Ishikawa (cell line): ENCODE results near the gene HTD2.

ENCODE experiments used
- CEBPB ChIP-seq: IDR thresholded peaks from 2 replicates; pipeline ENCODE4 v1.6.1; 2012
- CREB1 ChIP-seq: IDR thresholded peaks from 2 replicates; pipeline ENCODE4 v1.6.1; 2012; ENCODE audit warnings: low read depth
- EGR1 ChIP-seq: IDR thresholded peaks from 2 replicates; pipeline ENCODE4 v1.6.1; 2012
- EP300 ChIP-seq: IDR thresholded peaks from 2 replicates; pipeline ENCODE4 v1.6.1; 2012; ENCODE audit warnings: borderline replicate concordance
- FOXM1 ChIP-seq: IDR thresholded peaks from 2 replicates; pipeline ENCODE4 v1.6.1; 2012; ENCODE audit warnings: low read depth, borderline replicate concordance
- NFIC ChIP-seq: IDR thresholded peaks from 2 replicates; pipeline ENCODE4 v1.6.1; 2012
- RAD21 ChIP-seq: IDR thresholded peaks from 2 replicates; pipeline ENCODE4 v1.6.1; 2012; ENCODE audit warnings: low read depth
- TAF1 ChIP-seq: IDR thresholded peaks from 2 replicates; pipeline ENCODE4 v1.6.1; 2012; ENCODE audit warnings: low read depth, mild to moderate bottlenecking
- TCF12 ChIP-seq: IDR thresholded peaks from 2 replicates; pipeline ENCODE4 v1.6.1; 2012; ENCODE audit warnings: low read depth
- TEAD4 ChIP-seq: IDR thresholded peaks from 2 replicates; pipeline ENCODE4 v1.6.1; 2012
- YY1 ChIP-seq: IDR thresholded peaks from 2 replicates; pipeline ENCODE4 v1.6.1; 2012; ENCODE audit warnings: low read depth
- TF ChIP-seq, protein P1 (sequence below): IDR thresholded peaks from 2 replicates; pipeline ENCODE4 v1.6.1; 2012; ENCODE audit warnings: low read depth, mild to moderate bottlenecking
- TF ChIP-seq, protein P2 (sequence below): IDR thresholded peaks from 2 replicates; pipeline ENCODE4 v1.6.1; 2012

DNA sequence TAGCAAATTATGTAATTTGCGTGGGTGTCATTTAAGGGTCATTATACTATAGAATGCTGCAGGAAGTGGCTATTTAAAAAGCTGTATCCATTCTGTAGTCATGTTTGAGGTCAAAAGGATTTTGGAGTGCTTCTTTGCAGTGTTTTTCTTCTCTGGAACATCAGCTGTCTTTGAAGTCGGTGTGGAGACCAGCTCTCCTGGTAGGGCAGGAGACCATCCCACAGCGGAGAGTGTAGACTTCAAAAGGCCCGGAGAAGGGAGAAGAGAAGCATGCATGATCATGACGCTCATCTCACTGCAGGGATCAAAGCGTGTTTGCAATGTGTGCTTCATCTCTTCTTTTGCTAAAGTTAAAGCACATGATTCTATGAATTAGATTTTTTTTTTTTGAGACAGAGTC, 46.3 kb downstream of the HTD2 start:
- TF ChIP-seq TAF1 (no peak), YY1 (no peak), NFIC (no peak), TEAD4 (no peak), CEBPB (no peak), EP300 (no peak), CREB1 (no peak), FOXM1 (no peak), RAD21 (no peak), EGR1 (no peak), TCF12 (no peak)
- TF ChIP-seq, protein P1, sequence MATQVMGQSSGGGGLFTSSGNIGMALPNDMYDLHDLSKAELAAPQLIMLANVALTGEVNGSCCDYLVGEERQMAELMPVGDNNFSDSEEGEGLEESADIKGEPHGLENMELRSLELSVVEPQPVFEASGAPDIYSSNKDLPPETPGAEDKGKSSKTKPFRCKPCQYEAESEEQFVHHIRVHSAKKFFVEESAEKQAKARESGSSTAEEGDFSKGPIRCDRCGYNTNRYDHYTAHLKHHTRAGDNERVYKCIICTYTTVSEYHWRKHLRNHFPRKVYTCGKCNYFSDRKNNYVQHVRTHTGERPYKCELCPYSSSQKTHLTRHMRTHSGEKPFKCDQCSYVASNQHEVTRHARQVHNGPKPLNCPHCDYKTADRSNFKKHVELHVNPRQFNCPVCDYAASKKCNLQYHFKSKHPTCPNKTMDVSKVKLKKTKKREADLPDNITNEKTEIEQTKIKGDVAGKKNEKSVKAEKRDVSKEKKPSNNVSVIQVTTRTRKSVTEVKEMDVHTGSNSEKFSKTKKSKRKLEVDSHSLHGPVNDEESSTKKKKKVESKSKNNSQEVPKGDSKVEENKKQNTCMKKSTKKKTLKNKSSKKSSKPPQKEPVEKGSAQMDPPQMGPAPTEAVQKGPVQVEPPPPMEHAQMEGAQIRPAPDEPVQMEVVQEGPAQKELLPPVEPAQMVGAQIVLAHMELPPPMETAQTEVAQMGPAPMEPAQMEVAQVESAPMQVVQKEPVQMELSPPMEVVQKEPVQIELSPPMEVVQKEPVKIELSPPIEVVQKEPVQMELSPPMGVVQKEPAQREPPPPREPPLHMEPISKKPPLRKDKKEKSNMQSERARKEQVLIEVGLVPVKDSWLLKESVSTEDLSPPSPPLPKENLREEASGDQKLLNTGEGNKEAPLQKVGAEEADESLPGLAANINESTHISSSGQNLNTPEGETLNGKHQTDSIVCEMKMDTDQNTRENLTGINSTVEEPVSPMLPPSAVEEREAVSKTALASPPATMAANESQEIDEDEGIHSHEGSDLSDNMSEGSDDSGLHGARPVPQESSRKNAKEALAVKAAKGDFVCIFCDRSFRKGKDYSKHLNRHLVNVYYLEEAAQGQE: no peak
- TF ChIP-seq, protein P2, sequence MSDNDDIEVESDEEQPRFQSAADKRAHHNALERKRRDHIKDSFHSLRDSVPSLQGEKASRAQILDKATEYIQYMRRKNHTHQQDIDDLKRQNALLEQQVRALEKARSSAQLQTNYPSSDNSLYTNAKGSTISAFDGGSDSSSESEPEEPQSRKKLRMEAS: no peak
